ENCODE measurements around the gene DOCK6.

DNA sequence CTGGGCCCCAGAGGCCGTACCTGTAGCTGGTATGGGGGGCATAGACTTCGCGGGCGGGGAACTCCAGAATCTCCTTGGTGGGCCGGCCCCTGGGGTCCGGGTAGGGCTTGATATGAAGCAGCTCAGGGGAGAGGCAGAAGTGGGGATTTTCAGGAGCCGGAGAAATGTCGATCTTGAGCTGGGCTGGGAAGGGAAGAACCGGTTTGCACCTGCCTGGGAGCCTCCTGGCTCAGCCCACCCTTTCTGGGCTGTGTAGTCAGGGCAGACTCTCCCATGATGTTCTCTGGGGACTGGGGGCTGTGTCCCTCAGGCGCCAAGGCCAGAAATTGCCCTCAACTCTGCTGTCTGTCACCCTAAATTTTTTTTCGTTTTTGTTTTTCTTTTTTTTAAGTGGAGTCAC is 20.3 kb downstream of the DOCK6 start:
- TF ChIP-seq ZFP3 (CRISPR knock-in tag; IDR thresholded peaks at IDR 0.05): no peak
- no peak for TF ChIP-seq TOX (CRISPR knock-in tag; IDR thresholded peaks at IDR 0.05; ENCODE audit: borderline replicate concordance)
- no peak for TF ChIP-seq PPARA (CRISPR knock-in tag; IDR thresholded peaks at IDR 0.05; ENCODE audit: borderline replicate concordance)
- TF ChIP-seq ZNF565 (CRISPR knock-in tag; conservative IDR thresholded peaks at IDR 0.05; ENCODE audit: low read depth): no peak
- TF ChIP-seq ZFP30 (CRISPR knock-in tag; IDR thresholded peaks at IDR 0.05): no peak

Measured in SK-N-SH treated with all-trans-retinoic acid at 6 μM for 48 hours (cell line).